Activated CD8-positive, alpha-beta T cell treated with anti-CD3 and anti-CD28 coated beads for 36 hours (primary cell): ENCODE measurements around the gene RIN3. TPM values are rescaled to one million over a fixed set of nuclear protein-coding genes. Genes with fewer than 3 reads are reported as not detected.

Experiments
- ATAC-seq: fragments of 200-7000 bp; cut with Tn5 transposase; one replicate; pipeline ENCODE4 v1.10.0; 2021; ENCODE audit warnings: mild to moderate bottlenecking, moderate library complexity
- CTCF ChIA-PET: fragments of 350-600 bp; sonication (Branson Sonifier 250); formaldehyde crosslinking; loops from one replicate; lab custom pipeline; 2021; ENCODE audit warnings: antibody characterized with exemption; lab: Charles Lee
- POLR2A ChIA-PET: fragments of 350-600 bp; sonication (Branson Sonifier 250); formaldehyde crosslinking; loops from one replicate; lab custom pipeline; 2021; ENCODE audit warnings: antibody characterized with exemption; lab: Charles Lee
- DNase-seq: peaks from one replicate; pipeline ENCODE4 v3.0.0-alpha.2; 2020
- H3K27ac Mint-ChIP-seq: one replicate; pipeline ENCODE4 v1.8.0; 2021; ENCODE audit warnings: mild to moderate bottlenecking, mixed read lengths
- H3K27me3 Mint-ChIP-seq: one replicate; pipeline ENCODE4 v1.8.0; 2021; ENCODE audit warnings: mixed read lengths
- H3K36me3 Mint-ChIP-seq: one replicate; pipeline ENCODE4 v1.8.0; 2021; ENCODE audit warnings: low read depth, mixed read lengths
- H3K4me1 Mint-ChIP-seq: one replicate; pipeline ENCODE4 v1.8.0; 2021; ENCODE audit warnings: low read depth, mixed read lengths
- H3K4me3 Mint-ChIP-seq: one replicate; pipeline ENCODE4 v1.8.0; 2021; ENCODE audit warnings: mild to moderate bottlenecking, moderate library complexity, mixed read lengths
- H3K9me3 Mint-ChIP-seq: one replicate; pipeline ENCODE4 v1.8.0; 2021; ENCODE audit warnings: mixed read lengths
- CTCF ChIP-seq: fragments of 200-600 bp; IDR thresholded peaks from one replicate; pipeline ENCODE4 v1.8.0; 2022; ENCODE audit warnings: antibody characterized with exemption, mild to moderate bottlenecking
- intact Hi-C: fragments of 100-400 bp; cut with micrococcal nuclease; formaldehyde crosslinking; loops from one replicate; pipeline ENCODE4 v1.10.0; 2022
- total RNA-seq, 2 experiments: library from RNA; stranded (reverse); gene quantifications; one replicate each; pipeline ENCODE4 v1.2.3, GENCODE V29; 2021

The RIN3 gene
- total RNA-seq, 2 experiments from 2014 or later: 61.3 to 62.4 TPM

DNA sequence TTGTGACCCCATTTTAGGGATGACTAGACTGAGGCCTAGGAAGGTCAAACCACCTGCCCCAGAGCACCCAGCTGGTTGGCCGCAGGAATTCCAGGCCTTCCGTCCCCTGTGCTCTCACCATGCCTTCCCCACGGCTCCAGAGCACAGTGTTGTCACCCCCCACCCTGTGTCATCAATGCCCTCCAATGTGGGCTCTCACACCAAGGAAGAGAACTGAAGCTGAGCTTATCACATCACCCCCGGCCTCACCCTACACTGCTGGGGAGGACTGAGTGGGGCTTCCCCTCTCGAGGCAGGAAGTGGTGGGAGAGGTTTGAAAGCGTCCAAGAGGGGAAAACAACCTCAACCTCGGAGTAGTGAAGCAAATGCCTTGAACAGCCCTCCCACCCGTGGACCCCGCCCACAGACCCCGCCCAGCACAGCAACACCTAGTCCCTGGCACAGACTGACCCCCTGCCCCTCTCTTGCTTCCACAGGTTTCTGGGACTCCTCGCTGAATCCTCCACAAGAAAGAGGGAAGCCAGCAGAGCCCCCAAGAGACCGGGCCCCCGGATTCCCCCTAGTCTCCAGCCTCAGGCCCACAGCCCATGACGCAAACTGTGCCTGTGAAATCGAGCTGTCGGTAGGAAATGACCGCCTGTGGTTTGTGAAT lies 137.7 kb downstream of the RIN3 start:
- ChIA-PET CTCF (interaction anchor here (0.9 to 5.5 kb wide), 7 partner anchors 30 to 74 kb away, joined by 3 to 38 read pairs (median 6); no protein-coding TSS in a partner anchor), POLR2A (interaction anchor here (1.0 to 1.8 kb wide), 4 partner anchors 36 to 95 kb away, joined by 3 to 9 read pairs (median 6); no protein-coding TSS in a partner anchor)
- peak; percentile 82 for ATAC-seq
- Mint-ChIP-seq H3K27ac (peak overlapping the region; percentile 97), H3K27me3 (no peaks in the 10 kb centered on the region), H3K4me3 (peak overlapping the region; percentile 94), H3K9me3 (no peaks in the 10 kb centered on the region), H3K4me1 (peaks cover 73% of the 10 kb centered on the region), H3K36me3 (peaks cover 55% of the 10 kb centered on the region)
- TF ChIP-seq CTCF: no peak
- DNase-seq: peak; percentile 94
- intact Hi-C loops: loop anchor here (5.0 kb wide), 1 partner anchor 34 kb away; no protein-coding TSS in a partner anchor

DNA sequence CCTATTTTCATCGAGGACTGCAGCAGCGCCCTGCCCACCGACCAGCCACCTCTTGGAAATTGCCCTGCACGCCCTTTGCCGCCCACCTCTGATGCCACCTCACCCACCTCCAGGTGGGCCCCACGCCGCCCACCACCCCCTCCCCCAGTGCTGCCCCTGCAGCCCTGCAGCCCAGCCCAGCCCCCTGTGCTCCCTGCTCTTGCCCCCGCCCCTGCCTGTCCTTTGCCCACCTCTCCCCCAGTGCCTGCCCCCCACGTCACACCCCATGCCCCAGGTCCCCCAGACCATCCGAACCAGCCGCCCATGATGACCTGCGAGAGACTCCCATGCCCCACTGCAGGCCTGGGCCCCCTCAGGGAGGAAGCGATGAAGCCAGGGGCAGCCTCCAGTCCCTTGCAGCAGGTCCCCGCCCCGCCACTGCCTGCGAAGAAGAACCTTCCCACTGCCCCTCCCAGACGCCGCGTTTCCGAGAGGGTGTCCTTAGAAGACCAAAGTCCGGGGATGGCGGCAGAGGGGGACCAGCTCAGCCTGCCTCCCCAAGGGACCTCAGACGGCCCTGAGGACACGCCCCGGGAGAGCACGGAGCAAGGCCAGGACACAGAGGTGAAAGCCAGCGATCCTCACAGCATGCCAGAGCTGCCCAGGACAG lies 138.3 kb downstream of the RIN3 start:
- no peaks in the 10 kb centered on the region for H3K9me3 Mint-ChIP-seq
- intact Hi-C loops: loop anchor here (5.0 kb wide), 1 partner anchor 35 kb away; no protein-coding TSS in a partner anchor
- H3K4me1 Mint-ChIP-seq: peaks cover 73% of the 10 kb centered on the region
- peak overlapping the region; percentile 97 for H3K27ac Mint-ChIP-seq
- CTCF ChIA-PET: interaction anchor here (0.9 to 5.5 kb wide), 7 partner anchors 16 to 74 kb away, joined by 3 to 38 read pairs (median 6); no protein-coding TSS in a partner anchor
- H3K4me3 Mint-ChIP-seq: peak overlapping the region; percentile 94
- ATAC-seq: peak; percentile 7
- peaks cover 59% of the 10 kb centered on the region for H3K36me3 Mint-ChIP-seq
- POLR2A ChIA-PET: interaction anchor here (1.0 to 1.8 kb wide), 6 partner anchors 18 to 113 kb away, joined by 3 to 9 read pairs (median 4); no protein-coding TSS in a partner anchor
- no peaks in the 10 kb centered on the region for H3K27me3 Mint-ChIP-seq
- peak; percentile 69 for DNase-seq
- TF ChIP-seq CTCF: no peak

DNA sequence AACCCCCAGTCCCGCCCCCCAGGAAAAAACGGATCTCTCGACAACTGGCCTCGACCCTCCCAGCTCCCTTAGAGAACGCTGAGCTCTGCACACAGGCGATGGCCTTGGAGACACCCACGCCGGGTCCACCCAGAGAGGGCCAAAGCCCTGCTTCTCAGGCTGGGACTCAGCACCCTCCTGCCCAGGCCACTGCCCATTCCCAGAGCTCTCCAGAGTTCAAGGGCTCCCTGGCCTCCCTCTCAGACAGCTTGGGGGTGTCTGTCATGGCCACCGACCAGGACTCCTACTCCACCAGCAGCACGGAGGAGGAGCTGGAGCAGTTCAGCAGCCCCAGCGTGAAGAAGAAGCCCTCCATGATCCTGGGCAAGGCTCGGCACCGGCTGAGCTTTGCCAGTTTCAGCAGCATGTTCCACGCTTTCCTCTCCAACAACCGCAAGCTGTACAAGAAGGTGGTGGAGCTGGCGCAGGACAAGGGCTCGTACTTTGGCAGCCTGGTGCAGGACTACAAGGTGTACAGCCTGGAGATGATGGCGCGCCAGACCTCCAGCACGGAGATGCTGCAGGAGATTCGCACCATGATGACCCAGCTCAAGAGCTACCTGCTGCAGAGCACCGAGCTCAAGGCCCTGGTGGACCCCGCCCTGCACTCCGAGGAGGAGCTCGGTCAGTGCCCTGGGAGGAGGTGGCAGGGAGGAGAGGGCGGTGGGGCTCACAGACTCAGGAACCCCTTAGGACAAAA lies 139.0 kb downstream of the RIN3 start:
- Mint-ChIP-seq H3K4me1 (peaks cover 72% of the 10 kb centered on the region), H3K27ac (peak overlapping the region; percentile 97), H3K4me3 (peak overlapping the region; percentile 94), H3K27me3 (no peaks in the 10 kb centered on the region), H3K9me3 (no peaks in the 10 kb centered on the region), H3K36me3 (peaks cover 64% of the 10 kb centered on the region)
- intact Hi-C loops: loop anchor here (5.0 kb wide), 1 partner anchor 35 kb away; no protein-coding TSS in a partner anchor
- no peak for TF ChIP-seq CTCF
- POLR2A ChIA-PET: interaction anchor here (1.0 to 1.5 kb wide), 5 partner anchors 16 to 138 kb away, joined by 3 to 7 read pairs (median 4); no protein-coding TSS in a partner anchor
- peak; percentile 52 for DNase-seq
- peak; percentile 1 for ATAC-seq
- CTCF ChIA-PET: interaction anchor here (0.8 to 5.5 kb wide), 8 partner anchors 15 to 102 kb away, joined by 3 to 38 read pairs (median 6); no protein-coding TSS in a partner anchor

GRCh38 chr14:92653162-92653651 lies 139.6 kb downstream of the RIN3 start:
- intact Hi-C loops: loop anchor here (5.0 kb wide), 1 partner anchor 36 kb away; no protein-coding TSS in a partner anchor
- H3K4me1 Mint-ChIP-seq: peaks cover 71% of the 10 kb centered on the region
- H3K36me3 Mint-ChIP-seq: peaks cover 70% of the 10 kb centered on the region
- TF ChIP-seq CTCF: no peak
- ChIA-PET POLR2A (interaction anchor here (1.0 to 1.5 kb wide), 4 partner anchors 15 to 139 kb away, joined by 3 to 7 read pairs (median 6); no protein-coding TSS in a partner anchor), CTCF (interaction anchor here (0.8 to 5.5 kb wide), 6 partner anchors 15 to 102 kb away, joined by 3 to 38 read pairs (median 6); no protein-coding TSS in a partner anchor)
- ATAC-seq (no peak), DNase-seq (peak; percentile 59)
- peak overlapping the region; percentile 94 for H3K4me3 Mint-ChIP-seq
- H3K9me3 Mint-ChIP-seq: no peaks in the 10 kb centered on the region
- H3K27me3 Mint-ChIP-seq: no peaks in the 10 kb centered on the region
- peak overlapping the region; percentile 97 for H3K27ac Mint-ChIP-seq
